HEK293 (cell line): Measurements from ENCODE around the gene PCSK5.

Experiments
- CTCF ChIA-PET: fragments of 350-600 bp; formaldehyde crosslinking; extraction: SDS; loops from one replicate; lab custom pipeline; 2021; ENCODE audit warnings: antibody characterized with exemption; lab: Yijun Ruan, JAX
- POLR2A ChIA-PET: fragments of 300-600 bp; formaldehyde crosslinking; extraction: SDS; loops from one replicate; lab custom pipeline; 2020; ENCODE audit warnings: antibody characterized with exemption, inconsistent platforms; lab: Yijun Ruan, JAX
- H3K27ac ChIP-seq: fragments of 200-500 bp; sonication (Bioruptor generic); 2 replicates; pipeline ENCODE4 v1.5.1; 2014; ENCODE audit warnings: low read depth, low read length, control low read depth, inconsistent platforms; ENCODE audit errors: extremely low read depth
- H3K36me3 ChIP-seq, 2 experiments: fragments of 200-500 bp in 1 of 2; sonication (Bioruptor generic) in 1 of 2; 1 replicate in 1 of 2; 2 replicates in 1 of 2; pipeline ENCODE4 v1.5.1; 2014 to 2017; ENCODE audit warnings: inconsistent platforms in 2 of 2, low read length in 2 of 2; ENCODE audit not compliant: control insufficient read depth in 2 of 2, insufficient read depth in 1 of 2
- H3K4me1 ChIP-seq: fragments of 200-500 bp; sonication (Bioruptor generic); 2 replicates; pipeline ENCODE4 v1.5.1; 2014; ENCODE audit warnings: mild to moderate bottlenecking, low read length, inconsistent platforms; ENCODE audit not compliant: control insufficient read depth, insufficient read depth
- H3K4me3 ChIP-seq: 2 replicates; pipeline ENCODE4 v1.5.1; 2011; ENCODE audit warnings: low read depth, mild to moderate bottlenecking, control low read depth, low read length, moderate library complexity
- H3K9me3 ChIP-seq: fragments of 200-500 bp; sonication (Bioruptor generic); 2 replicates; pipeline ENCODE4 v1.5.1; 2014; ENCODE audit warnings: low read depth, low read length, inconsistent platforms; ENCODE audit not compliant: control insufficient read depth, insufficient read depth
- MYNN ChIP-seq: fragments of 450-650 bp; formaldehyde crosslinking; IDR thresholded peaks from 2 replicates; pipeline ENCODE4 v1.5.1; 2016; ENCODE audit warnings: missing biosample characterization, missing genetic modification characterization, borderline replicate concordance
- ZFHX2 ChIP-seq: fragments of 450-650 bp; formaldehyde crosslinking; conservative IDR thresholded peaks from 2 replicates; pipeline ENCODE4 v1.5.1; 2016; ENCODE audit warnings: missing biosample characterization, missing genetic modification characterization
- ZFP3 ChIP-seq: fragments of 450-650 bp; formaldehyde crosslinking; IDR thresholded peaks from 2 replicates; pipeline ENCODE4 v1.5.1; 2016; ENCODE audit warnings: low read depth, missing biosample characterization, missing genetic modification characterization
- ZNF292 ChIP-seq: fragments of 450-650 bp; formaldehyde crosslinking; IDR thresholded peaks from 2 replicates; pipeline ENCODE4 v1.5.1; 2016; ENCODE audit warnings: low read depth, missing biosample characterization, missing genetic modification characterization, borderline replicate concordance
- ZNF354C ChIP-seq: fragments of 450-650 bp; formaldehyde crosslinking; IDR thresholded peaks from 2 replicates; pipeline ENCODE4 v1.5.1; 2016; ENCODE audit warnings: missing biosample characterization, missing genetic modification characterization, low read depth, borderline replicate concordance
- ZNF394 ChIP-seq: fragments of 450-650 bp; formaldehyde crosslinking; IDR thresholded peaks from 2 replicates; pipeline ENCODE4 v1.5.1; 2016; ENCODE audit warnings: missing biosample characterization, missing genetic modification characterization, mild to moderate bottlenecking, moderate library complexity, borderline replicate concordance
- ZNF404 ChIP-seq: fragments of 450-650 bp; formaldehyde crosslinking; IDR thresholded peaks from 2 replicates; pipeline ENCODE4 v1.5.1; 2017; ENCODE audit warnings: missing biosample characterization, missing genetic modification characterization
- ZNF423 ChIP-seq: fragments of 450-650 bp; formaldehyde crosslinking; IDR thresholded peaks from 2 replicates; pipeline ENCODE4 v1.5.1; 2016; ENCODE audit warnings: missing biosample characterization, missing genetic modification characterization
- ZNF501 ChIP-seq: fragments of 450-650 bp; formaldehyde crosslinking; IDR thresholded peaks from 2 replicates; pipeline ENCODE4 v1.5.1; 2016; ENCODE audit warnings: missing biosample characterization, missing genetic modification characterization
- ZNF521 ChIP-seq: fragments of 450-650 bp; formaldehyde crosslinking; IDR thresholded peaks from 2 replicates; pipeline ENCODE4 v1.5.1; 2017; ENCODE audit warnings: missing biosample characterization, mild to moderate bottlenecking, missing genetic modification characterization
- ZNF585B ChIP-seq: fragments of 450-650 bp; formaldehyde crosslinking; IDR thresholded peaks from 2 replicates; pipeline ENCODE4 v1.5.1; 2016; ENCODE audit warnings: missing biosample characterization, missing genetic modification characterization
- ZNF624 ChIP-seq: fragments of 450-650 bp; formaldehyde crosslinking; IDR thresholded peaks from 2 replicates; pipeline ENCODE4 v1.5.1; 2017; ENCODE audit warnings: missing biosample characterization, missing genetic modification characterization
- ZNF658 ChIP-seq: fragments of 450-650 bp; formaldehyde crosslinking; IDR thresholded peaks from 2 replicates; pipeline ENCODE4; 2016; ENCODE audit warnings: missing biosample characterization, missing genetic modification characterization
- ZNF747 ChIP-seq: fragments of 450-650 bp; formaldehyde crosslinking; IDR thresholded peaks from 2 replicates; pipeline ENCODE4 v1.5.1; 2016; ENCODE audit warnings: missing biosample characterization, missing genetic modification characterization
- TF ChIP-seq, protein P1 (sequence below): fragments of 450-650 bp; formaldehyde crosslinking; conservative IDR thresholded peaks from 2 replicates; pipeline ENCODE4 v1.5.1; 2016; ENCODE audit warnings: low read depth, missing biosample characterization, missing genetic modification characterization
- TF ChIP-seq, protein P2 (sequence below): fragments of 450-650 bp; formaldehyde crosslinking; IDR thresholded peaks from 2 replicates; pipeline ENCODE4 v1.5.1; 2016; ENCODE audit warnings: missing biosample characterization, missing genetic modification characterization
- TF ChIP-seq, protein P3 (sequence below): IDR thresholded peaks from 2 replicates; pipeline ENCODE4 v1.6.1; 2011; ENCODE audit warnings: mild to moderate bottlenecking, low read depth, low read length, borderline replicate concordance
- TF ChIP-seq, protein P4 (sequence below): fragments of 450-650 bp; IDR thresholded peaks from 2 replicates; pipeline ENCODE4 v1.5.1; 2018; ENCODE audit warnings: missing biosample characterization, missing genetic modification characterization

Gene PCSK5

DNA sequence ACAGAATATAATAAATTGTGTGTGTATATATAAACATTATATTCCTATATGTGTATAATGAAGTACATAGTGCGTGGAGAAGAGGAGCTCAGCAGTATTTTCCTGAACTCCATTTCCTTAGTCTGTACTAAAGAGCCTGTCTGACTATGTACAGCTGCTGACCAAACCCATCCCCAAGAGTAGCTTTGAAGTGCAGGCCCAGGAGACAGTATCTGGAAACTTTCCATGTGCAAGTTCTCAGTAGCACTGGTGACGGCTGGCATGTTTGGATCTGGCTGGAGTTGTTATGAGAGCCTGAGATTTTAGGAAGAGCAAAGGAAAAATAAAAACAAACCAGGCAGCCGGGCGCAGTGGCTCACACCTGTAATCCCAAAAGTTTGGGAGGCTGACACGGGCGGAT, 259.5 kb downstream of the PCSK5 start:
- POLR2A ChIA-PET = no interaction called here

DNA sequence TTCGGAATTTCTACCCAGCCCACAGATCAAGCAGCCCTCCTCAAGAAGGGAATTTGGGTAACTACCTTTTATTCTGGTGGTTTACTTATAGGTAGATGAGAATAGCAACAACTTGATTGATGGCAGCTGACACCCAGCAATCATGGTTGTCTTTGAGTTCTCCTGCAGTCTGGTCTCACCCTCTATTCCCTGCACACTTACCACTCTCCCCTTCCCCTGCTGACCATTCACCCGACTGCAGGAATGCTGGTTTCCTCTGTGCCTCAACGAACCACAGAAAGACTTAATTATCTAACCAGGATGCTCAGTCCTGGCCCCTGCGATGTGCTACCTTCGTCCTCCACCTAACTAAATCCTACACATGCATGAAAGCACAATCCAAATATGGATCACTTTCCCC, 260.8 kb downstream of the PCSK5 start:
- H3K27ac ChIP-seq = no peak overlapping the region
- TF ChIP-seq ZNF394 (tag by site-specific recombination) (no peak), ZNF501 (tag by site-specific recombination) (no peak), ZNF423 (tag by site-specific recombination) (no peak), ZFHX2 (tag by site-specific recombination) (no peak), ZFP3 (tag by site-specific recombination) (no peak), MYNN (tag by site-specific recombination) (no peak), ZNF292 (tag by site-specific recombination) (no peak), ZNF585B (tag by site-specific recombination) (no peak), ZNF404 (tag by site-specific recombination) (no peak), ZNF747 (no peak), ZNF658 (no peak), ZNF354C (tag by site-specific recombination) (no peak), ZNF521 (tag by site-specific recombination) (no peak)
- TF ChIP-seq, protein P1, sequence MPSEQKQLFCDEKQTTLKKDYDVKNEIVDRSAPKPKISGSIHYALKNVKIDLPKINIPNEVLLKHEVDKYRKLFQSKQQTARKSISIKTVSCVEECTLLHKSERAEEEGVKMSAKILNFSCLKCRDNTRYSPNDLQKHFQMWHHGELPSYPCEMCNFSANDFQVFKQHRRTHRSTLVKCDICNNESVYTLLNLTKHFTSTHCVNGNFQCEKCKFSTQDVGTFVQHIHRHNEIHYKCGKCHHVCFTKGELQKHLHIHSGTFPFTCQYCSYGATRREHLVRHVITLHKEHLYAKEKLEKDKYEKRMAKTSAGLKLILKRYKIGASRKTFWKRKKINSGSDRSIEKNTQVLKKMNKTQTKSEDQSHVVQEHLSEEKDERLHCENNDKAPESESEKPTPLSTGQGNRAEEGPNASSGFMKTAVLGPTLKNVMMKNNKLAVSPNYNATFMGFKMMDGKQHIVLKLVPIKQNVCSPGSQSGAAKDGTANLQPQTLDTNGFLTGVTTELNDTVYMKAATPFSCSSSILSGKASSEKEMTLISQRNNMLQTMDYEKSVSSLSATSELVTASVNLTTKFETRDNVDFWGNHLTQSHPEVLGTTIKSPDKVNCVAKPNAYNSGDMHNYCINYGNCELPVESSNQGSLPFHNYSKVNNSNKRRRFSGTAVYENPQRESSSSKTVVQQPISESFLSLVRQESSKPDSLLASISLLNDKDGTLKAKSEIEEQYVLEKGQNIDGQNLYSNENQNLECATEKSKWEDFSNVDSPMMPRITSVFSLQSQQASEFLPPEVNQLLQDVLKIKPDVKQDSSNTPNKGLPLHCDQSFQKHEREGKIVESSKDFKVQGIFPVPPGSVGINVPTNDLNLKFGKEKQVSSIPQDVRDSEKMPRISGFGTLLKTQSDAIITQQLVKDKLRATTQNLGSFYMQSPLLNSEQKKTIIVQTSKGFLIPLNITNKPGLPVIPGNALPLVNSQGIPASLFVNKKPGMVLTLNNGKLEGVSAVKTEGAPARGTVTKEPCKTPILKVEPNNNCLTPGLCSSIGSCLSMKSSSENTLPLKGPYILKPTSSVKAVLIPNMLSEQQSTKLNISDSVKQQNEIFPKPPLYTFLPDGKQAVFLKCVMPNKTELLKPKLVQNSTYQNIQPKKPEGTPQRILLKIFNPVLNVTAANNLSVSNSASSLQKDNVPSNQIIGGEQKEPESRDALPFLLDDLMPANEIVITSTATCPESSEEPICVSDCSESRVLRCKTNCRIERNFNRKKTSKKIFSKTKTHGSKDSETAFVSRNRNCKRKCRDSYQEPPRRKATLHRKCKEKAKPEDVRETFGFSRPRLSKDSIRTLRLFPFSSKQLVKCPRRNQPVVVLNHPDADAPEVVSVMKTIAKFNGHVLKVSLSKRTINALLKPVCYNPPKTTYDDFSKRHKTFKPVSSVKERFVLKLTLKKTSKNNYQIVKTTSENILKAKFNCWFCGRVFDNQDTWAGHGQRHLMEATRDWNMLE (tag by site-specific recombination) = no peak
- TF ChIP-seq, protein P2, sequence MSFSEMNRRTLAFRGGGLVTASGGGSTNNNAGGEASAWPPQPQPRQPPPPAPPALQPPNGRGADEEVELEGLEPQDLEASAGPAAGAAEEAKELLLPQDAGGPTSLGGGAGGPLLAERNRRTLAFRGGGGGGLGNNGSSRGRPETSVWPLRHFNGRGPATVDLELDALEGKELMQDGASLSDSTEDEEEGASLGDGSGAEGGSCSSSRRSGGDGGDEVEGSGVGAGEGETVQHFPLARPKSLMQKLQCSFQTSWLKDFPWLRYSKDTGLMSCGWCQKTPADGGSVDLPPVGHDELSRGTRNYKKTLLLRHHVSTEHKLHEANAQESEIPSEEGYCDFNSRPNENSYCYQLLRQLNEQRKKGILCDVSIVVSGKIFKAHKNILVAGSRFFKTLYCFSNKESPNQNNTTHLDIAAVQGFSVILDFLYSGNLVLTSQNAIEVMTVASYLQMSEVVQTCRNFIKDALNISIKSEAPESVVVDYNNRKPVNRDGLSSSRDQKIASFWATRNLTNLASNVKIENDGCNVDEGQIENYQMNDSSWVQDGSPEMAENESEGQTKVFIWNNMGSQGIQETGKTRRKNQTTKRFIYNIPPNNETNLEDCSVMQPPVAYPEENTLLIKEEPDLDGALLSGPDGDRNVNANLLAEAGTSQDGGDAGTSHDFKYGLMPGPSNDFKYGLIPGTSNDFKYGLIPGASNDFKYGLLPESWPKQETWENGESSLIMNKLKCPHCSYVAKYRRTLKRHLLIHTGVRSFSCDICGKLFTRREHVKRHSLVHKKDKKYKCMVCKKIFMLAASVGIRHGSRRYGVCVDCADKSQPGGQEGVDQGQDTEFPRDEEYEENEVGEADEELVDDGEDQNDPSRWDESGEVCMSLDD (tag by site-specific recombination) = no peak
- TF ChIP-seq, protein P3, sequence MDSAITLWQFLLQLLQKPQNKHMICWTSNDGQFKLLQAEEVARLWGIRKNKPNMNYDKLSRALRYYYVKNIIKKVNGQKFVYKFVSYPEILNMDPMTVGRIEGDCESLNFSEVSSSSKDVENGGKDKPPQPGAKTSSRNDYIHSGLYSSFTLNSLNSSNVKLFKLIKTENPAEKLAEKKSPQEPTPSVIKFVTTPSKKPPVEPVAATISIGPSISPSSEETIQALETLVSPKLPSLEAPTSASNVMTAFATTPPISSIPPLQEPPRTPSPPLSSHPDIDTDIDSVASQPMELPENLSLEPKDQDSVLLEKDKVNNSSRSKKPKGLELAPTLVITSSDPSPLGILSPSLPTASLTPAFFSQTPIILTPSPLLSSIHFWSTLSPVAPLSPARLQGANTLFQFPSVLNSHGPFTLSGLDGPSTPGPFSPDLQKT = no peak
- TF ChIP-seq, protein P4, sequence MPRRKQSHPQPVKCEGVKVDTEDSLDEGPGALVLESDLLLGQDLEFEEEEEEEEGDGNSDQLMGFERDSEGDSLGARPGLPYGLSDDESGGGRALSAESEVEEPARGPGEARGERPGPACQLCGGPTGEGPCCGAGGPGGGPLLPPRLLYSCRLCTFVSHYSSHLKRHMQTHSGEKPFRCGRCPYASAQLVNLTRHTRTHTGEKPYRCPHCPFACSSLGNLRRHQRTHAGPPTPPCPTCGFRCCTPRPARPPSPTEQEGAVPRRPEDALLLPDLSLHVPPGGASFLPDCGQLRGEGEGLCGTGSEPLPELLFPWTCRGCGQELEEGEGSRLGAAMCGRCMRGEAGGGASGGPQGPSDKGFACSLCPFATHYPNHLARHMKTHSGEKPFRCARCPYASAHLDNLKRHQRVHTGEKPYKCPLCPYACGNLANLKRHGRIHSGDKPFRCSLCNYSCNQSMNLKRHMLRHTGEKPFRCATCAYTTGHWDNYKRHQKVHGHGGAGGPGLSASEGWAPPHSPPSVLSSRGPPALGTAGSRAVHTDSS (tag by site-specific recombination) = no peak
- TF ChIP-seq, all 188 proteins: peak for 0
- Histone ChIP-seq H3K4me1 (no peaks in the 10 kb centered on the region), H3K36me3 (no peaks in the 10 kb centered on the region), H3K4me3 (no peak overlapping the region), H3K9me3 (no peaks in the 10 kb centered on the region)
- CTCF ChIA-PET = no interaction called here
- POLR2A ChIA-PET = no interaction called here

More for the DNA sequence above, 259.5 kb downstream of the PCSK5 start:
- no peaks in the 10 kb centered on the region for H3K4me1 ChIP-seq
- no peaks in the 10 kb centered on the region for H3K36me3 ChIP-seq
- no peaks in the 10 kb centered on the region for H3K9me3 ChIP-seq
- H3K27ac ChIP-seq = no peak overlapping the region
- TF ChIP-seq ZNF624 (tag by site-specific recombination) = no peak
- CTCF ChIA-PET = no interaction called here
- no peak overlapping the region for H3K4me3 ChIP-seq
